C4-2B (cell line): ENCODE measurements around the gene RFC4.

ENCODE experiments used
- H3K27ac ChIP-seq: fragments of 450-650 bp; 2 replicates; pipeline ENCODE4 v1.5.1; 2017
- CTCF ChIP-seq: fragments of 450-650 bp; conservative IDR thresholded peaks from 2 replicates; pipeline ENCODE4 v1.5.1; 2017; ENCODE audit warnings: mild to moderate bottlenecking
- ZFX ChIP-seq: fragments of 450-650 bp; IDR thresholded peaks from 2 replicates; pipeline ENCODE4 v1.6.1; 2017

The RFC4 gene

DNA sequence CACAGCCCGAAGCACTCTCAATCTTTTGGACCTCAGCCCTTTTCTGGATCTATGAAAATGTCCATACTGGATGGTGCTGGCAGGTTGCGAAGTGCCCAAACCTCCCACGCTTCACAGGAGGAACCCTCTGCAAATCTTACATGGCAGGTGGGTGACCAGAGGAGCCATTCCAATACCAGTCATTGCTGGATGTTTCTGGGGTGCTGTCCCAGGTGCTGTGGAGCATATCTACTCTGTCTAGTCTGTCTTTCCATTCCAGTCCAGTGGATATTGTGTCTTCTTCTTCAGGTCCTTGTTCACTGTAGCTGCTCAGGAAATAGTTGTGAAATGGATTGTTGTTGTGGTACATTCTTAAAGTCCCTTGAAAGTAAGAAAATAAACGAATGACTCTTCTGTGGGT is 25.5 kb upstream of the RFC4 start:
- no peak overlapping the region for H3K27ac ChIP-seq
- TF ChIP-seq ZFX (no peak), CTCF (no peak)

DNA sequence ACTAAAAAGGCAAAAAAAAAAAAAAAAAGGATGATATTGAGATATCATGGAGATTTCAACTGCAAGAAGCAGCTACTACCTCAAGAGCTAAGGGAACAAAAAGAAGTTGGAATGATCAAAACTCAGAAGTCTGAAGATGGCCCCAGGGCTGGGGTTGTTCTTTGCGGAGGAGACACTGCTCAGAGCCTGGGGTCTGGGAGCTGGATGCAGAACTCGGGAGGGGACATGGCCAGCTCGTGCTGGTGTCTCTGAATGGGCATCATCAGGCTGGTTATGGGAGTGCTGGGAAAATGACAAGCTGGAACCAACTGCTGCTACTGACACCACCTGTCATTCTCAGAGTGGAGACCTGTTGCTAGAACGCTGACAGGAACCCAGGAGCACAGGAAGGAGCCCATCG is 22.1 kb upstream of the RFC4 start:
- no peak overlapping the region for H3K27ac ChIP-seq
- TF ChIP-seq CTCF (no peak), ZFX (no peak)

DNA sequence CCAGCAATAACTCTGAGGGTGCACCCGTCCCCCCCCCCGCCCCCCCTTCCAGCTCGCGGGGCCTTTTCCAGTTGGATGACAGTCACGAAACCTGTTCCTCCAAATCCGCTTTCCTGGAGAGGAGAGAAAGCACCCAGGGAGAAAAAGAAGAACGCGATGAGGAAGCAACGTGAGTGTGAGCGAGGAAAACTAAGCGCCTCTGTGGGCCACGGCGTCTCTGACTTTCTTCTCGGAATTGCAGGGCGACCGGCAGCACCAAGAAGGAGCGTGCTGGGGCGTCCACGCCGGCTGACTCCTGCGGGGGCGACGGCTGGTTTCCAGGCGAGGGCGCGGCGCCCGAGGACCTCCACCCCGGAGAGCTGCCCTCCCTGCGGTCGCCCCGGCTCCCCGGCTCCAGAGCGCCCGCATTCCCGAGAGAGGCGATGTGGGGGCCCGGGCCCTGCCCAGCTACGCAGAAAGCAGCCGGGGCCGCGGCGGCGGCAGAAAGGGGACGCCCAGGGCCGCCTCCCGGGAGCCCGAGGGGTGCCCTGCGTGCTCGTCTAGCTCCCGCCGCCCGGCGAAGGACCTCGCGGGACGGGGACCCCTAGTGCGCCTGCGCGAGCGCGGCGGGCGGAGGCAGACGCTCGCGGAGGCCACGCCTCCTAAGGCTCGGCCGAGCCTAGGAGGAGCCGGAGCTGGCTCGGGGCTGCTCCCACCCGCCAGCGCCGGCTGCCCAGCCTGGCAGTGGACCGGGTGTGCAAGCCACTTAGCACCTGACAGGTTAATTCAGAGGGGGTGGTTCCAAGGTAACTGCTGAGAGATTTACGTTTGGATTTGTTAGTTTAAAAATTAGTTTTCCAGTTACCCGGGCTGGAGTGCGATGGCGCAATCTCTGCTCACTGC is 20.9 kb upstream of the RFC4 start:
- no peak; the same call in 1 of the 2 replicates for TF ChIP-seq ZFX
- TF ChIP-seq CTCF, result no peak
- H3K27ac ChIP-seq, result peak overlapping the region; percentile 73

GRCh38 chr3:186826410-186826975 is 20.2 kb upstream of the RFC4 start:
- TF ChIP-seq ZFX (no peak), CTCF (no peak)
- H3K27ac ChIP-seq, result peak overlapping the region; percentile 73

DNA sequence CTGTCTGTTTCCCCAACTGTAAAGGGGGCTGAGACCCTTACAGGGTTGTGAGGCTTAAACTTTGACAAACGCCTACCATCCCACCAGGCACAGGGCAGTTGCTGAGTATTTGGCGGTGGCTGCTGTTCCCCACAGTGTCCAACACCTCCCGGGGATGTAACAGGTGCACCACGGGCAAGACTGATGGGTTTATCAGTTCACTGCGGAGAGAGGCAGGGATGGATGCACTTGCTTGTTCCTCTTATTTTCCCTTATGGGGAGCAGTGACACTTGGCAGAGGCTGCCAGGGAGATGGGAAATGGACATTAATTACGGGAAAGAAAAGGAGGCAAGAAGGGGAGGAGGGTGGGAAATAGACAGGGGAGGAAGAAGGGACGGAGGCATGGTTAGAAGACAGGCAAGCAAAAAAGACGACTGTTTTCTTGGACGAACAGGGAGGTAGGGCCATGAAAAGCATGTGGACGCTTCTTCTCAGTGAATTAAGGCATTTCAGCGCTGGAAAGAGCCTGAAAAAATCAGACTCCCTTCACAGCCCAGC is 19.7 kb upstream of the RFC4 start:
- no peak overlapping the region; the same call in 1 of the 2 replicates for H3K27ac ChIP-seq
- no peak for TF ChIP-seq CTCF
- no peak for TF ChIP-seq ZFX

GRCh38 chr3:186825294-186825821 is 19.1 kb upstream of the RFC4 start:
- TF ChIP-seq ZFX (no peak), CTCF (no peak)
- no peak overlapping the region for H3K27ac ChIP-seq
